ENCODE measurements around the gene ANKRD23. TPM values are rescaled to one million over a fixed set of nuclear protein-coding genes. Genes with fewer than 3 reads are reported as not detected.

The ANKRD23 gene
- total RNA-seq, 1 donor, result 1.3 TPM

DNA sequence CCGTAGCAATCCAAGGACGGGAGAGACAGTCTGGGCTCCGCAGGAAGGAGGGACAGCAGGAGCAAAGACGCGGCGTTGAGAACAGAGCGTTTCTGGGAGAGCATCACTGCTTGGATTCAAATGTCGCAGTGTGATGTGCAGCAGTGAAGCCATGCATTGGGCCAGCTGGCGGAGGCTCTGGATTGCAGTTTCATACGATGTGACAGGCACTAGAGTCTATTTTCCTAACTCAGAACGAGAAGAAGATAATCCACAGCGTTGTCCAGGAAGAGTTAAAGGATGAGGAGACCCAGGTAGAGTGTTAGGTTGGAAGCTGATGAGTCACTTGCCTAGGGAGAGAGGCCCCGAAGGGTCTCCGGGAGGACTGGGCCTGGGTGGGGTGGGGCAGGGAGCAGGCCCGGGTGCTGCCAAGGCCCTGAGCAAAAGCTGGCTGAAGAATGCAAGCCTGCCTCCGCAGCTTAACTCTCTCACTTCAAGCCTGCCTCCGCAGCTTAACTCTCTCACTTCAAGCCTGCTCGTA lies 43.7 kb upstream of the ANKRD23 start:
- TF ChIP-seq, protein P1, sequence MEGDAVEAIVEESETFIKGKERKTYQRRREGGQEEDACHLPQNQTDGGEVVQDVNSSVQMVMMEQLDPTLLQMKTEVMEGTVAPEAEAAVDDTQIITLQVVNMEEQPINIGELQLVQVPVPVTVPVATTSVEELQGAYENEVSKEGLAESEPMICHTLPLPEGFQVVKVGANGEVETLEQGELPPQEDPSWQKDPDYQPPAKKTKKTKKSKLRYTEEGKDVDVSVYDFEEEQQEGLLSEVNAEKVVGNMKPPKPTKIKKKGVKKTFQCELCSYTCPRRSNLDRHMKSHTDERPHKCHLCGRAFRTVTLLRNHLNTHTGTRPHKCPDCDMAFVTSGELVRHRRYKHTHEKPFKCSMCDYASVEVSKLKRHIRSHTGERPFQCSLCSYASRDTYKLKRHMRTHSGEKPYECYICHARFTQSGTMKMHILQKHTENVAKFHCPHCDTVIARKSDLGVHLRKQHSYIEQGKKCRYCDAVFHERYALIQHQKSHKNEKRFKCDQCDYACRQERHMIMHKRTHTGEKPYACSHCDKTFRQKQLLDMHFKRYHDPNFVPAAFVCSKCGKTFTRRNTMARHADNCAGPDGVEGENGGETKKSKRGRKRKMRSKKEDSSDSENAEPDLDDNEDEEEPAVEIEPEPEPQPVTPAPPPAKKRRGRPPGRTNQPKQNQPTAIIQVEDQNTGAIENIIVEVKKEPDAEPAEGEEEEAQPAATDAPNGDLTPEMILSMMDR (IDR thresholded peaks at IDR 0.05; ENCODE audit: insufficient read depth, low read depth, low read length), result no peak
- peak; percentile 14 for DNase-seq (ENCODE audit: low read depth)
- H3K4me3 ChIP-seq (ENCODE audit: low read depth, low read length), result no peak overlapping the region

DNA sequence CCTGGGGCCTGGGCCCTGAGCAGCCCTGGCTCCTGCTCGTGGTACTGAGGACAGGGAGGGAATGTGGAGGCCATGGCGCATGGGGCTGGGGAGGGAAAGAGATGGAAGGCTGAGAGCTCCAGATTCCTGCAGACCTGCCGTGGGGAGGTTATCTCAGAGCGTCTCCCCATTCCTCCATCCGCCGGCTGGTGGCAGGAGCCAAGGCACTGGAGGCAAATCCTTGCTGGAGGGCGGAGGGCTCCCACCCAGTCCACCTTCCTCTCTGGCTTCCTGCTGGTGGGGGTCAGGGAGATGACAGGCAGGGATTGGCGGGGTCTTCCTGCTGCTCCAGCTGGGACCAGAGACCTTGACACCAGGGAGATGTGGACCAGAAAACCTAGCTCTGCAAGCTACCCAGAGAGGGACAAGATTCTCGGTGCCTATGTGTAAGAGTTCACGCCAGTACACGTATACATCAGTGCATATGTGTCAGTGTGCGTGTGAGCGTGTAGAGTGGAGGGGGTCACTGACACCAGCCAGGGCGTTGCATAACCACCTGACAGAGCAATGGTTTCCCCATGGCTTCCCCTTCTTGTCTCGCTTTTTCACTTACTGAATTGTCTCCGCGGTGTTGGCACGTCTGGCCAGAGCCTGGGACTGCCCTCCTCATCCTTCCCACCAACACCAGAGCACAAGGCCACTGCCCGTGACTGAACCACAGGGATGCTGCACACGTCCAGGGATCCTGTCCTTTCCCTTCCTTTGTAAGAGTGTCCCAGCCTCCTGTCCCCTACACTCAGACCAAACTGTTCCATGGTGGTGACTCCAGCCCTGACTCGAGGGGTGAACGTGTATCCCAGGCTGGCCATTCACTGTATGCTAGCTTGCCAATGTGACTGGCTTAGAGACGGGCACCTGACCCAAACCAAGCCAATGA lies 41.9 kb upstream of the ANKRD23 start:
- TF ChIP-seq, protein P1 (IDR thresholded peaks at IDR 0.05; ENCODE audit: insufficient read depth, low read depth, low read length), result no peak
- no peak overlapping the region for H3K4me3 ChIP-seq (ENCODE audit: low read depth, low read length)
- no peak for DNase-seq (ENCODE audit: low read depth)

DNA sequence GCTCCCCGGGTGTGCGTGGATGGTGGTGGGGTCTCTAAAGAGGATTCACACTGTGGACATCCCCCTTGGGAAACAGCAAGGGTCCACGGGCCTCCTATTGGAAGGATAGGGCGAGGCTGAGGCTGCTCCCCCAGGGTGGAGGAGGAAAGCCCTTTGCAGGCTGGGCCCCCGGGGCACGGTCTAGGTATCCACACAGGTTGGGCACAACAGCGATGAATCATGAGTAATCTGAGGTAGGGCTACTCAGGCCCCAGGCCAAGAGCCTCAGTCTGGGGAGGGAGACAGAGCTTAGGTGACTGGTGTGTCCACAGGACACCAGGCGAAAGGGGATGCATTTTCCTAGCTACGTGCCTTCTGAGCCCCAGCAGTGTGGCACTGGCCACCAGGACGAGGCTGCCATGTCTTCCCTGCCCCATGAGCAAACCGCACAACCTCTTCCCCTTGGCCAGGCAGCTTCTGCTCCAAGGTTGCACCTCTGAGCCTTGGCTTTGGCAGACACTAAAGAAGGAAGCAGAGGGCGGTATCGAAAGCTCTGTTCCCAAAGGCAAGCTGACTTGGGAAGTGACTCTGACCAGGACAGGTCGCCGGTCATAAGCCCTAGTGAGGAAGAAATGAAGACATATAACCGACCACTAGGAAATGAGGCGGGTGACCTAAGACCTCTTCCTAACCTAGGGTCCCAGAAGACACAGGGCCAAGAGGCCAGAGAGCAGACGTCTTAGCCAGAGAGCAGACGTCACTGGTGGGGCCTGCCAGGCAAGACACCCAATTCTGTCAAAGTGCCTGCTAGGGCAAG lies 40.7 kb upstream of the ANKRD23 start:
- no peak overlapping the region for H3K4me3 ChIP-seq (ENCODE audit: low read depth, low read length)
- DNase-seq (ENCODE audit: low read depth), result no peak
- TF ChIP-seq, protein P1 (IDR thresholded peaks at IDR 0.05; ENCODE audit: insufficient read depth, low read depth, low read length), result no peak

DNA sequence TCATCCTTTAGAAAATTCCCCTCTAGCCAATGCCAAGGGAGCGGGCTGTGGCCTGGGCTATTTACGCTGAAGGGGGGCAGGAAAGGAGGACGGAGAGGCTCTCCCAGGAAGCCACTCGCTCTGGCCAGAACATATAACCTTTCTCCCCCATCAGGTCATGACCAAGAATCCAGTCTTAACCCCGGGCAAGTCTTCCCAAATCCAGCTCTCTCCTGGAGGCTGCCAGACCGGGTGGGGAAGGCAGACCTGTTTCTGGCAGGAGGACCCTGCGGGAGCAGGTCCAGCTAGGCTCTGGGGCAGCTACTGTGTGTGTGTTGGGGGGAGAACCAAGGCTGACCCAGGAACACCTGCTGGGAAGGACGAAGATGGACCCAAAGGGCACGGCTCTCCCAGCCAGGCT lies 39.5 kb upstream of the ANKRD23 start:
- no peak overlapping the region for H3K4me3 ChIP-seq (ENCODE audit: low read depth, low read length)
- TF ChIP-seq, protein P1 (IDR thresholded peaks at IDR 0.05; ENCODE audit: insufficient read depth, low read depth, low read length), result no peak
- no peak for DNase-seq (ENCODE audit: low read depth)

DNA sequence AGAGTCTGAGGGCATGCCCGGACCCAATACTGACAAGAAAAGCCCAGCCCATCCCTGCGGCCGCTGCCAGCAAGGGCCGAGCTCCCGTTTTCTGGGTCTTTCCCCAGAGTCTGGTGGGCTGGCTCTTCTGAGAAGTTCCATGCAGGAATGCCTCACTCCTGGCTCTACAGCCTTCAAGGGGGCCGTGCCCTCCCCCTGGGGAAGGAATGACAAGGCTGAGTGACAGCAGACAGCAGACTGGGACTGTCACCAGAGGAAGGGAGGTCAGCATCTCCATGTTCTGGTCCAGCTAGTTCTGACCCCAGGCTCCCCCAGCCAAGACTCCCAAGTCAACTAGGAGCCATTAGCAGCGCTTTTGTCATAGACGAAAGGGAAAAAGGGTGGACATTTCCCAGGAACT lies 39.1 kb upstream of the ANKRD23 start:
- H3K4me3 ChIP-seq (ENCODE audit: low read depth, low read length), result no peak overlapping the region
- TF ChIP-seq, protein P1 (IDR thresholded peaks at IDR 0.05; ENCODE audit: insufficient read depth, low read depth, low read length), result no peak
- no peak for DNase-seq (ENCODE audit: low read depth)

DNA sequence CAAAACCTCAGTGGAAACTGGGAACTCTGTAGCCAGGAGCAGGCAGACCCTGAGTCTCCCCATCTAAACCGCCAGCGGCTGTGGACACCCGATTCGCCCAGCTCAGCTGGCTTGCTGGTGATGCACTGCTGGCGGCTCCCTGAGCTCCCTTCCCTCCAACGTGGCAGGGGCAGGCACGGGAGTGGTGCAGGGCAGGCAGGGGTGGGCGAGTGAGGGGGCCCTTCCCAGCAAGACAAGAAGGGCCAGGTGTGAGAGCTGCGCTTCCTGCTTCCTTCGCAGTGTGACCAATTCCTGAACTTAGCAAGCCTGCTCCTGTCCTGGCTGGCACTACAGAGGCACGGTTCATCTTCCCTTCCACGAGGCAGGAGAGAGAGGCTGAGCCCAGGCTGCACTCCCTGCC lies 38.4 kb upstream of the ANKRD23 start:
- no peak overlapping the region for H3K4me3 ChIP-seq (ENCODE audit: low read depth, low read length)
- no peak for DNase-seq (ENCODE audit: low read depth)
- TF ChIP-seq, protein P1 (IDR thresholded peaks at IDR 0.05; ENCODE audit: insufficient read depth, low read depth, low read length), result no peak

All from fibroblast of villous mesenchyme (primary cell).